ENCODE results near the gene IGF2R.
A peak's percentile ranks its signal among the peaks of the same experiment; 100 is the strongest.
"Not testable (repeated sequence)": the region's sequence is repeated elsewhere in the genome, so short reads cannot be mapped to it uniquely, and the experiment has no call there.

The IGF2R gene, protein sequence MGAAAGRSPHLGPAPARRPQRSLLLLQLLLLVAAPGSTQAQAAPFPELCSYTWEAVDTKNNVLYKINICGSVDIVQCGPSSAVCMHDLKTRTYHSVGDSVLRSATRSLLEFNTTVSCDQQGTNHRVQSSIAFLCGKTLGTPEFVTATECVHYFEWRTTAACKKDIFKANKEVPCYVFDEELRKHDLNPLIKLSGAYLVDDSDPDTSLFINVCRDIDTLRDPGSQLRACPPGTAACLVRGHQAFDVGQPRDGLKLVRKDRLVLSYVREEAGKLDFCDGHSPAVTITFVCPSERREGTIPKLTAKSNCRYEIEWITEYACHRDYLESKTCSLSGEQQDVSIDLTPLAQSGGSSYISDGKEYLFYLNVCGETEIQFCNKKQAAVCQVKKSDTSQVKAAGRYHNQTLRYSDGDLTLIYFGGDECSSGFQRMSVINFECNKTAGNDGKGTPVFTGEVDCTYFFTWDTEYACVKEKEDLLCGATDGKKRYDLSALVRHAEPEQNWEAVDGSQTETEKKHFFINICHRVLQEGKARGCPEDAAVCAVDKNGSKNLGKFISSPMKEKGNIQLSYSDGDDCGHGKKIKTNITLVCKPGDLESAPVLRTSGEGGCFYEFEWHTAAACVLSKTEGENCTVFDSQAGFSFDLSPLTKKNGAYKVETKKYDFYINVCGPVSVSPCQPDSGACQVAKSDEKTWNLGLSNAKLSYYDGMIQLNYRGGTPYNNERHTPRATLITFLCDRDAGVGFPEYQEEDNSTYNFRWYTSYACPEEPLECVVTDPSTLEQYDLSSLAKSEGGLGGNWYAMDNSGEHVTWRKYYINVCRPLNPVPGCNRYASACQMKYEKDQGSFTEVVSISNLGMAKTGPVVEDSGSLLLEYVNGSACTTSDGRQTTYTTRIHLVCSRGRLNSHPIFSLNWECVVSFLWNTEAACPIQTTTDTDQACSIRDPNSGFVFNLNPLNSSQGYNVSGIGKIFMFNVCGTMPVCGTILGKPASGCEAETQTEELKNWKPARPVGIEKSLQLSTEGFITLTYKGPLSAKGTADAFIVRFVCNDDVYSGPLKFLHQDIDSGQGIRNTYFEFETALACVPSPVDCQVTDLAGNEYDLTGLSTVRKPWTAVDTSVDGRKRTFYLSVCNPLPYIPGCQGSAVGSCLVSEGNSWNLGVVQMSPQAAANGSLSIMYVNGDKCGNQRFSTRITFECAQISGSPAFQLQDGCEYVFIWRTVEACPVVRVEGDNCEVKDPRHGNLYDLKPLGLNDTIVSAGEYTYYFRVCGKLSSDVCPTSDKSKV (N-terminal part only)

GRCh38 chr6:159968295-159969203 lies at the start of gene IGF2R:
Gene IGF2R, plus strand, starts transcription at chr6:159969082. Its CDS starts 165 bp downstream, at chr6:159969247.
- DNase-seq, result peak; percentile 96

DNA sequence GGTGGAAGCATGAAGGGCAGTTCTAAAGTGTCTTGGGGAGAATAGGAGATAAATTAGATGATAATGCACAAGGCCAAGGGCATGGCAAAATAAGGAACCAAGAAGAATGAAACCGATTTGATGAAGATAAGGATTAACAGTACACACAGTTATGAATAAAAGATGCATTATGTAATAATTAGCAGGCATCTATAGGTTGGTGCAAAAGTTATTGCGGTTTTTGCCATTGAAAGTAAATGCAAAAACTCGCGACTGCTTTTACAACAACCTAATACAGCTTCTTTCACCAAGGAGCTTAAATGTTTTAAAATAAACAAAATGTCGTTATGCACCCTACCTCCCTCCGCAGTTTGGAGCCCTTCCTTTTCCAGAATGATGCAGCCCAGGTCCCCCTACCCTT lies 49.1 kb upstream of the IGF2R start:
- DNase-seq, result no peak

GRCh38 chr6:159924150-159924549 lies 44.7 kb upstream of the IGF2R start:
- DNase-seq, result not testable (repeated sequence)

- DNase-seq, result no peak
Measured at GRCh38 chr6:159926542-159927203, 42.2 kb upstream of the IGF2R start.

GRCh38 chr6:159929819-159930218 lies 39.1 kb upstream of the IGF2R start:
- DNase-seq, result peak; percentile 59

DNA sequence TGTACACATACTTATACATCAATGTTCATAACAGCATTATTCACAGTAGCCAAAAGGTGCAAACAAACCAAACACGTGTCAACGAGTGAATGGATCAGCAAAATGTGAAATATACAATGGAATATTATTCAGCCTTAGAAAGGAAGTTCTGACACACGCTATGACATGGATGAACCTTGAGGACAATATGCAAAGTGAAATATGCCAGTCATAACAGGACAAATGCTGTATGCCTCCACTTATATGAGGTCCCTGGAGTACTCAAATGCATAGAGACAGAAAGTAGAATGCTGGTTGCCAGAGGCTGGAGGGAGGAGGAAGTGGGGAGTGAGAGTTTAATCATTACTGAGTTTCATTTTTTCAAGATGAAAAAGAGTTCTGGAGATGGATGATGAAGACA lies 37.8 kb upstream of the IGF2R start:
- DNase-seq, result peak; percentile 93

DNA sequence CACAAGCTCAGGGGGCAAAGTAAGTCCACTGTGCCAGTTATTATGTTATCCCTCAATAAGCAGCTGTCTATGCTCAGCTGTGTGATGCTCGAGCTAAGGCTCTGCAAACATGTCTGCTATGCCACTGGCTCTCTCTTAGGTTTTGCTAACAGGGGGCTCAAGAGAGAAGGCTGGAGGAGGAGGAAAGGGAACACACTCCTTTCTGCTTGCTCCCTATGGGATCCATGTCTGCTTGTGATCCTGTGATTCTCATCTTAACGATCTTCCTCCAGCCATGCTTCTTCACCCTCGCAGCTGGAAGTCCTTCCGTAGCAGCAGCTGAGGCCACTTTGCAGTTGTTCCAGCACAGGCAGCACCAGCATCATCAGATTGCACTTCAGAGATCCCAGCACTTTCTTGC lies 37.0 kb upstream of the IGF2R start:
- DNase-seq, result no peak

- DNase-seq, result no peak
Measured at GRCh38 chr6:159933077-159933476, 35.8 kb upstream of the IGF2R start.

GRCh38 chr6:159934181-159934580 lies 34.7 kb upstream of the IGF2R start:
- DNase-seq, result no peak

- no peak for DNase-seq
Measured at GRCh38 chr6:159935065-159935464, 33.8 kb upstream of the IGF2R start.

- DNase-seq, result no peak
Measured at GRCh38 chr6:159935633-159936032, 33.2 kb upstream of the IGF2R start.

DNA sequence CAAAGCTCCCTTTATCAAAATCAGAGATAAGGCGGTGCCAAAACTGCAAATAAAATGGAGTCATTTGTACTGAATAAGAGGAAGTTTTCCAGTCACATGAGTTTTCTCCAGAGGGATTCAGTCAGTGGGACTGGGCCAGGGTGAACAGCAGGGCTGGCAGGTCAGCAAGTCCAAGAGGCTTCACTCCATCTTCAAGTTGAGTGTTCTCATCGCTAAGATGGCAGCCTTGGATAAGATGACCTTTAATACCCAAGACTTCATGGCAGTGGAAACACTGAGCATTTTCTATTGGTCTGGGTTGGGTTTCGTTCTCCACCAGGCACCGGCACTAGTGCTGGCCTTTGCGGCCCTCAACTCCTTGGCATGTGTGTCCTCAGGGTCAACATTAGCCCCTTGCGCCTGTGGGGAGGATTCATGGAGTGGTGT lies 29.3 kb upstream of the IGF2R start:
- DNase-seq, result no peak

DNA sequence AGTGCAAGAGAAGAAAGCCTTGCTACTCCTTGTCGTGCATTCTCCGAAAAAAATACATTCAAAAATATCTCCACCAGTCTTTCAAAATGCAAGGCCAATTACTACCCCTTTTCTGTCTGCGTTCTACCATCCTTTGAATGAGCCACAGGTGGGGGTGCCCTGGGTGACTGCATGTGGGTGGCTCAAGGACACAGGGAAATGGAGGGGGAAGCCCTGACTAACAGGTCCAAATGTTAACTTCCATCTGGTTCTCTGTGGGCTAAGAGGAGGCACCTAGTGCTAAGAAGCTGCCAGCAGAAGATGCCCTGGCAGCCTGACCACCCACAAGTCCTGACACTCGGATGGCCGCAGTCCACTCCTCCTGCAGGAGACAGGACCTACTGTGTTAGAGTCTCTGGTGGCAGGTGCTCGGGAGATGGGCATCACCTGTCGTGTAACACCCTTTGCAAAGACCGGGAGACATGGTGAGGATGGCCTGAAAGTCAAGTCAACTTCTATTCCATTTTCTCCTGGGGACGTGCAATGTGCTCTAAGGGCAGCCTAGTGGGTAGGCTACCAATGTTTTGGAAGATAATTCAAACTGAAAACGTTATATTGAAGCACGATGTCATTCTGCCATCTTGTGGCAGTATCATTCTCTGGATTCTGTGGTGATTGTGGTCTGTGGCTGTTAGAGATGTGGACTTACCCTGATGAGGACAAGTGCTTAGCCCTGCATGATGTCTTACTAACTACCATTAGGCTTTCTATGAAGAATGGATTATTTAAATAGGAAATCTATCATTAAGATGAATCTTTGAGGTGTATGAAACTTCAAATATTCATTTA lies 27.4 kb upstream of the IGF2R start:
- DNase-seq, result peak; percentile 77

DNA sequence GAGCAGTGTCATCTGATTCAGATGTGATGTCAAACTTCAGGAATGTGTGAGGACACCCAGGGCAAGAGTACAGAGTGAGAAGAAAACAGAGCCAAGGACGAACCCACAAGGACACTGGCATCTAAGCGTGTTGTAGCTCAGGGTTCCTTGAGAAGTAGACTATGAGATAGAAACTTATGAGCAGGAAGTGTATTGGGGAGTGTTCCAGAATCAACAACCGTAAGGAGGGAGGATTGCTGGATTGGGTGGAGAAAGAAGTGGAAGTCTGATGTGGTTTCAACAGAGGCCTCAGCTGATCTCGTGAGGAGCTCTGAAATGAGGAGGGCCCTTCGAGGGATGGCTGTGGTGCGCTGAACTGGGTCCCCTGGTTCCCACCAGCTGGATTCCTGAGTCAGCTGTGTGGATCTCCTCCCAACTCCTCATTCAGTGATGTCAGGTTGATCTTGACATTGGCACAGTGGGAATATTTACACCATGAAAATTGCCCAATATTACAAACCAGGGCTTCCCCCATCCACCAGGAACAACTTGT lies 25.7 kb upstream of the IGF2R start:
- DNase-seq, result no peak

DNA sequence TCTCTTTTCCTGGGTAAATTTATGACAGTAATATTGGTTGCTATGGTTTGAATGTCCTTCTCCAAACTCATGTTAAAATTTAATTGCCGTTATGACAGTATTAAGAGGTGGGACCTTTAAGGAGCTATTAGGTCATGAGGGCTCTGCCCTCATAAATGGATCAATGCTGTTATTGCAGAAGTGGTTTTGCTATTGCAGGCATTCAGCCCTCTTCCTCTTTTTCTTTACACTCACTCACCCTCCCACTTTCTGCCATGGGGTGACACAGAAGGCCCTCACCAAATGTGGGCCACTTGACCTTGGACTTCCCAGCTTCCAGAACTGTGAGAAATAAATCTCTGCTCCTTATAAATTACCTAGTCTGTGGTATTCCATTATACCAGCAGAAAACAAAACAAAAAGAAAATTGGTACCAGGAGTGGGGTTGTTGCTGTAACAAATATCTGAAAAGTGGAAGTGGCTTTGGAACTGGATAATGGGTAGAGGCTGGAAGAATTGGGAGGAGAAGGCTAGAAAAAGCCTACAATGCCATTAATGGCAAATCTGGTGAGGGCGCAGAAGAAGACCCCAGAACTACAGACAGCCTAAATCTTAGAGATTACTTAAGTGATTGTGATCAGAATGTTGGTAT lies 24.8 kb upstream of the IGF2R start:
- no peak for DNase-seq

DNA sequence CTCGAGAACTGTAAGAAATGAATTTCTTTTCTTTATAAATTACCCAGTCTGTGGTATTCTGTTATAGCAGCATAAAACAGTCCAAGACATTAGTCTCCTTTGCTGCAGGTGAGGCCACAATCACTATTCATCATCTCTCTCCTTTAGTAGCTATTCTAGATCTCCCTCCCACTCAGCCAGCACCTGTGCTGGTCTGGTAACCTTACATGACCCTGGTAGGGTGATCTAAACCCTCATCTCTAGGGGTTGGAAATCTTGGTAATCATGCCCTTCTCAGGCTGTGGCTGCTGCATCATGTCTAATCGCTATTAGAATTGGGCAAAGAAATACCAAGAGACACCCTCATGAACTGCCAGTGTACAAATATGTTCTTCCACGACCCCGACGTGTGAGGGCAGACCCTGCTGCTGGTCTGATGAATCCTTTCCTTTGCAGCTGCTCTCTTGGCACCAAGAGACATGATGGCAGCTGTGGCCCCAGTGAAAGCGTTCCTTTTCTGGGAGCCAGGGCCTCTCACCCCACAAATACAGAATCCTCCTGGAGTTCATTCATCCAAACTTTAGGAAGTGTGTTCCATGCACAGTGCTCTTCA lies 23.0 kb upstream of the IGF2R start:
- DNase-seq, result no peak

DNA sequence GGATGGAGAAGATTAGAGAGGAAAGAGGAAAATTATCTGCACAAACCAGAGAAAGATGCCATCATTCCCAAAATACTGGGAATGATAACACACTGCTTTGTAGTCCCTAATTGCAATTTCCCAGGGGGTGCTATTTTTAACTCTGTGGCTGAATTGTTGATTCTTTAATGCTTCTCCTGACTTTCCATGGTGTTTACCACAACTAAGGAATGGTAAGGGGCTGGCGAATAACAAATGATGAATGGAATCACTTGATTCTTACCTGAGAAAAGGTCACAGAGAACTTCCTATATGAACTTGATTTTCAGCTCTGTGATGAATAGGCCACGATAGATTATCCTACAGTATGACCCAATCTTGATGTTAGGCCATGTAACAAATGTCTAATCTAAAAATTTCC lies 22.0 kb upstream of the IGF2R start:
- no peak for DNase-seq

DNA sequence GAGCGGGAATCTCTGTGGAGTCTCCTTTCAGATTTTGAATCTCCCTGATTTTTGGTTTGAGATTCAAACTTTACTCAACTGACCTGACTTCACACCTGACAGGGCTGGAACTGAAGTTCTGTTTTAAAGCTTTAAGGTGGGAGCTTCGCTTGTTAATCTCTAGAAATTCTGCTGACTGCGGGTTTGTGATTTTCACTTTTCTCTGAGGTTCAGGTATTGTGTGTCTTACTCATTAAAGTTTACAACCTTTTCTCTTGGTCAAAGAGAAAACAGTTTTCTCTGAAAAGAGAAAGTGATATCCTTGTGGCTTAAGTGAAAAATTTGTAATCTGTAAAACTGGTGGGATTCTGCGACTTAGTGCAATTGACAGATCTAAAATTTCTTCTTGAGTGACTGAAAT lies 20.7 kb upstream of the IGF2R start:
- no peak for DNase-seq

DNA sequence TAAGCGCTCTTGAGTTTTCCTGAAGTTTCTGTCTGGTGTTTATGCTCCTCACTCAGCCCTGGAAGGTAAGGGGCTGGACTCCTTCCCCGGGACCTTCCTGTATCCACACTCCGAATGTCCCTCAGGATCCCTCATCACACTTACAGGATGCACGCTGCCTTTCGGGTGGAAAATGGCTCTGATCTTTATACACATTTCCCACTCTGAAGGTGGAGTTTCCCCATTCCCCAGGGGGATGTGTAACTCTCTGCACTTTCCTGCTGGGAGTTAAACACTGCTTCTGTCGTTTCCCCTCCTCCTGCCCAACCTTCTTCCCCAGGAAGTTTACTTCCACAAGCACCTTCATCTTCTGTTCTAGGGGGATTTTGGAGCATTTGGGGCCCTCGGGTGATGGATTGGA lies 17.1 kb upstream of the IGF2R start:
- no peak for DNase-seq
